ENCODE measurements around the gene EPC2. TPM values are rescaled to one million over a fixed set of nuclear protein-coding genes. Genes with fewer than 3 reads are reported as not detected.

The EPC2 gene
- total RNA-seq, 1 experiment from 2014 or later, result 30.2 TPM

GRCh38 chr2:148794558-148794957, 150.0 kb downstream of the EPC2 start:
- TF ChIP-seq TCF7L2 (IDR thresholded peaks at IDR 0.05; ENCODE audit: low read depth, low read length) (no peak), CTCF (IDR thresholded peaks at IDR 0.05) (no peak), SIN3A (IDR thresholded peaks at IDR 0.05; ENCODE audit: borderline replicate concordance, insufficient read depth, low read depth, low read length) (no peak), POLR2AphosphoS5 (IDR thresholded peaks at IDR 0.05; ENCODE audit: low read depth, low read length) (no peak)
- ChIA-PET CTCF (no interaction called here), POLR2A (no interaction called here)
- intact Hi-C loops (cut with micrococcal nuclease; ENCODE audit: unreplicated experiment), result no loop called here
- ATAC-seq, result no peak
- Histone ChIP-seq H3K4me1 (ENCODE audit: control insufficient read depth, insufficient read depth, low read length) (no peaks in the 10 kb centered on the region), H3K9me3 (ENCODE audit: control insufficient read depth, insufficient read depth, low read depth, low read length) (no peaks in the 10 kb centered on the region), H3K27me3 (ENCODE audit: control insufficient read depth, insufficient read depth, low read length) (no peaks in the 10 kb centered on the region), H3K4me3 (ENCODE audit: low read depth in 2 of 2, low read length in 2 of 2) (no peak overlapping the region), H3K27ac (ENCODE audit: low read length) (no peak overlapping the region), H3K36me3 (ENCODE audit: control insufficient read depth, insufficient read depth, low read length) (no peaks in the 10 kb centered on the region)
- no TSS peak for BruUV-seq (replicated peaks)
- no peak for DNase-seq (ENCODE audit: low read depth, low spot score)
- in situ Hi-C loops (cut with HindIII; ENCODE audit: low pct_unique_long_range_greater_than_20kb, low sequenced_read_pairs), result no loop called here

GRCh38 chr2:148796735-148797512, 152.4 kb downstream of the EPC2 start:
- H3K4me3 ChIP-seq (ENCODE audit: low read depth in 2 of 2, low read length in 2 of 2), result no peak overlapping the region
- ATAC-seq (no peak), DNase-seq (ENCODE audit: low read depth, low spot score) (no peak)
- ChIA-PET POLR2A (interaction anchor here (0.9 kb wide), 1 partner anchor 235 kb away, joined by 3 read pairs; no protein-coding TSS in a partner anchor), CTCF (no interaction called here)
- no peaks in the 10 kb centered on the region for H3K9me3 ChIP-seq (ENCODE audit: control insufficient read depth, insufficient read depth, low read depth, low read length)
- TF ChIP-seq SIN3A (IDR thresholded peaks at IDR 0.05; ENCODE audit: borderline replicate concordance, insufficient read depth, low read depth, low read length) (no peak), CTCF (IDR thresholded peaks at IDR 0.05) (no peak), REST (IDR thresholded peaks at IDR 0.05; ENCODE audit: insufficient read depth in 1 of 2, low read depth in 2 of 2, low read length in 1 of 2) (no peak), TCF7L2 (IDR thresholded peaks at IDR 0.05; ENCODE audit: low read depth, low read length) (no peak)
- intact Hi-C loops (cut with micrococcal nuclease; ENCODE audit: unreplicated experiment), result no loop called here
- no peaks in the 10 kb centered on the region for H3K36me3 ChIP-seq (ENCODE audit: control insufficient read depth, insufficient read depth, low read length)
- H3K27ac ChIP-seq (ENCODE audit: low read length), result no peak overlapping the region
- no TSS peak for BruUV-seq (replicated peaks)
- in situ Hi-C loops (cut with HindIII; ENCODE audit: low pct_unique_long_range_greater_than_20kb, low sequenced_read_pairs), result no loop called here
- no peaks in the 10 kb centered on the region for H3K27me3 ChIP-seq (ENCODE audit: control insufficient read depth, insufficient read depth, low read length)
- H3K4me1 ChIP-seq (ENCODE audit: control insufficient read depth, insufficient read depth, low read length), result no peaks in the 10 kb centered on the region
